Progenitor cell of endocrine pancreas (in vitro differentiated cells): Measurements from ENCODE around the gene CD101. TPM values are rescaled to one million over a fixed set of nuclear protein-coding genes. Genes with fewer than 3 reads are reported as not detected.
A peak's percentile ranks its signal among the peaks of the same experiment; 100 is the strongest.

Experiments used
- DNase-seq: peaks from one replicate; pipeline ENCODE4 v3.0.0; 2021; ENCODE audit warnings: low spot score; ENCODE audit not compliant: unreplicated experiment
- H3K27ac Mint-ChIP-seq: 2 replicates; pipeline ENCODE4 v1.8.0; 2021; ENCODE audit warnings: mild to moderate bottlenecking, moderate library complexity, mixed read lengths
- H3K27me3 Mint-ChIP-seq: 2 replicates; pipeline ENCODE4 v1.8.0; 2021; ENCODE audit warnings: mixed read lengths
- H3K36me3 Mint-ChIP-seq: 2 replicates; pipeline ENCODE4 v1.8.0; 2022; ENCODE audit warnings: mixed read lengths; ENCODE audit not compliant: insufficient read depth
- H3K4me1 Mint-ChIP-seq: 2 replicates; pipeline ENCODE4 v1.8.0; 2021; ENCODE audit warnings: low read depth, mixed read lengths
- H3K4me3 Mint-ChIP-seq: 2 replicates; pipeline ENCODE4 v1.8.0; 2021; ENCODE audit warnings: low read depth, mild to moderate bottlenecking, moderate library complexity, mixed read lengths
- H3K9me3 Mint-ChIP-seq: 2 replicates; pipeline ENCODE4 v1.8.0; 2021; ENCODE audit warnings: low read depth, mixed read lengths
- total RNA-seq: library from RNA; stranded (reverse); gene quantifications from 2 replicates; pipeline ENCODE4 v1.2.1, GENCODE V29; 2021
- TF ChIP-seq, protein P1 (sequence below): fragments of 200-600 bp; sonication (generic); IDR thresholded peaks from one replicate; pipeline ENCODE4 v1.5.0; 2021; ENCODE audit warnings: antibody characterized with exemption, mild to moderate bottlenecking; ENCODE audit not compliant: unreplicated experiment

Gene CD101
- total RNA-seq, 1 donor from 2014 or later: 2.8 TPM

DNA sequence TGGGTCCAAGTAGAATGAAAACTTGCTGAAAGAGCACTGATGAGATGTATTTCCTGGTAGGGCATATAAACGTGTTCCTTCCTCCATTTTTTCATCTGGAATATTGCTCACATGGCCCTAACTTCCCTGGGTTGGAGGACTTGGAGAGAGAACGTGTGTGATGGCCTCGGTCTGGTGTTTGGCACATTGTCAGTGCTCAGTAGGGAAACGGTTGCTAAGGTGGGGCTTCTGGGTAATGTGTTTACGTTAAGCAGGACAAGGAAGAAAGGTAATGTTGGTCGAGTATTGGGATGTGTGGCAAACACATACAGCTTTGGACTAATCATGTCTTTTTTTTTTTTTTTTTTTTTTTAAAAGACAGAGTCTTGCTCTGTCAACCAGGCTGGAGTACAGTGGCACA is 64.8 kb downstream of the CD101 start:
- H3K27me3 Mint-ChIP-seq: no peaks in the 10 kb centered on the region
- peaks cover 7% of the 10 kb centered on the region for H3K4me1 Mint-ChIP-seq
- H3K9me3 Mint-ChIP-seq: no peaks in the 10 kb centered on the region
- no peak overlapping the region for H3K27ac Mint-ChIP-seq
- H3K4me3 Mint-ChIP-seq: no peak overlapping the region
- peaks cover 11% of the 10 kb centered on the region for H3K36me3 Mint-ChIP-seq
- TF ChIP-seq, protein P1, sequence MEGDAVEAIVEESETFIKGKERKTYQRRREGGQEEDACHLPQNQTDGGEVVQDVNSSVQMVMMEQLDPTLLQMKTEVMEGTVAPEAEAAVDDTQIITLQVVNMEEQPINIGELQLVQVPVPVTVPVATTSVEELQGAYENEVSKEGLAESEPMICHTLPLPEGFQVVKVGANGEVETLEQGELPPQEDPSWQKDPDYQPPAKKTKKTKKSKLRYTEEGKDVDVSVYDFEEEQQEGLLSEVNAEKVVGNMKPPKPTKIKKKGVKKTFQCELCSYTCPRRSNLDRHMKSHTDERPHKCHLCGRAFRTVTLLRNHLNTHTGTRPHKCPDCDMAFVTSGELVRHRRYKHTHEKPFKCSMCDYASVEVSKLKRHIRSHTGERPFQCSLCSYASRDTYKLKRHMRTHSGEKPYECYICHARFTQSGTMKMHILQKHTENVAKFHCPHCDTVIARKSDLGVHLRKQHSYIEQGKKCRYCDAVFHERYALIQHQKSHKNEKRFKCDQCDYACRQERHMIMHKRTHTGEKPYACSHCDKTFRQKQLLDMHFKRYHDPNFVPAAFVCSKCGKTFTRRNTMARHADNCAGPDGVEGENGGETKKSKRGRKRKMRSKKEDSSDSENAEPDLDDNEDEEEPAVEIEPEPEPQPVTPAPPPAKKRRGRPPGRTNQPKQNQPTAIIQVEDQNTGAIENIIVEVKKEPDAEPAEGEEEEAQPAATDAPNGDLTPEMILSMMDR: no peak
- DNase-seq: no peak

DNA sequence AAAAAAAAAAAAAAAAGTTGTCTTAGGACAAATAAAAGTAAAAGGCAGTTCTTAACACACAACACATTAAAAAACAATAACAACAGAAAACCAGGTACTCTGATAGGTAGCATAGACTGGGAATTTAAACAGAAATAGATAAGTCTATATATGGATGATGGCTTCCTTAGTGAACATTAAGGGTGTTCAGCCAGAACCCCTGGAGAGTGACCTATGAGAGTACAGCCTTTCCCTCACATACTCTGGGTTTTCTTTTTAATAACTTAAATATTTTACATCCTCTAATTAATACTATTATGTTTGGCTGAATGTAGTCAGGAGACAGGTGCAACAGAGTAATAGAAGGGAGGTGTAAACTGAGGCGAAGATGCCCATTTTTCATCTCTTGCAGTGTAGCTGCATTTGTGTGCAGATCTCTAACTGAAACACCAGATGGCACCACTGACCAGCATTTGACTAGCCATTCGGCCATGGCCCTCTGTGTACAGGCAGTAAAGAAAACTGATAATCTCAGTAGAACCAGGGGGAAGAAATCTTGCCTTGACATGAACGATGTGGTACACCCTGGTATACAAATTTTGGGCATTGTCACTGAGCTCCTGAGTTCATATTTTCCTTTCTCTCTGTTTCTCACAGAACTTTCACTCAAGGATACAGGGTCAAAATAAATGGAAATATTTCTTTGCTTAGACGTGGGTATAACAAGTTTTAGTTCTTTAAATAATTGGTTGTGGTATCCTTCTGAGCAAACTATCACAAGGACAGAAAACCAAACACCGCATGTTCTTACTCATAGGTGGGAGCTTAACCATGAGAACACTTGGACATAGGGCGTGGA is 66.2 kb downstream of the CD101 start:
- Mint-ChIP-seq H3K4me1 (peaks cover 4% of the 10 kb centered on the region), H3K36me3 (peaks cover 14% of the 10 kb centered on the region), H3K27ac (no peak overlapping the region), H3K9me3 (no peaks in the 10 kb centered on the region), H3K27me3 (no peaks in the 10 kb centered on the region), H3K4me3 (no peak overlapping the region)
- DNase-seq: peak; percentile 23
- TF ChIP-seq, protein P1: peak; percentile 89

DNA sequence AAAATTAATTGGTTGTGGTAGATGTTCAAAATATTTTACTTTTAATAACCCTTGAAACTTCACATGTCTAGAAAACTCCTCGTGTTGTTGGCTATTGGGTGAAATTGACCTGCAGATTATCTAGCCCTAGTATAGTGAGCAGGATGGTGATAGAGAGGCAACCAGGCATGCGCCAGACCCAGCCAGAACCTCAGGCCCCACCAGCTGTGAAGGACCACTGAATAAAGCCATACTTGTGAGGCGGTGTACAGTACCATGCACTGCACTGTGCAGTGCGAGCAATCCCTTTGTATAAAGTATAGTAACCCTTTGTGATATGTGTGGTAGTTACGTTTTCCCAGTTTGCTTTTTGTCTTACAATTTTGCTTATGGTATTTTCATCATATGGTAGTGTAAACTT is 67.0 kb downstream of the CD101 start:
- peaks cover 14% of the 10 kb centered on the region for H3K36me3 Mint-ChIP-seq
- peaks cover 4% of the 10 kb centered on the region for H3K4me1 Mint-ChIP-seq
- TF ChIP-seq, protein P1: no peak
- DNase-seq: no peak
- H3K4me3 Mint-ChIP-seq: no peak overlapping the region
- no peaks in the 10 kb centered on the region for H3K9me3 Mint-ChIP-seq
- no peak overlapping the region for H3K27ac Mint-ChIP-seq
- no peaks in the 10 kb centered on the region for H3K27me3 Mint-ChIP-seq

DNA sequence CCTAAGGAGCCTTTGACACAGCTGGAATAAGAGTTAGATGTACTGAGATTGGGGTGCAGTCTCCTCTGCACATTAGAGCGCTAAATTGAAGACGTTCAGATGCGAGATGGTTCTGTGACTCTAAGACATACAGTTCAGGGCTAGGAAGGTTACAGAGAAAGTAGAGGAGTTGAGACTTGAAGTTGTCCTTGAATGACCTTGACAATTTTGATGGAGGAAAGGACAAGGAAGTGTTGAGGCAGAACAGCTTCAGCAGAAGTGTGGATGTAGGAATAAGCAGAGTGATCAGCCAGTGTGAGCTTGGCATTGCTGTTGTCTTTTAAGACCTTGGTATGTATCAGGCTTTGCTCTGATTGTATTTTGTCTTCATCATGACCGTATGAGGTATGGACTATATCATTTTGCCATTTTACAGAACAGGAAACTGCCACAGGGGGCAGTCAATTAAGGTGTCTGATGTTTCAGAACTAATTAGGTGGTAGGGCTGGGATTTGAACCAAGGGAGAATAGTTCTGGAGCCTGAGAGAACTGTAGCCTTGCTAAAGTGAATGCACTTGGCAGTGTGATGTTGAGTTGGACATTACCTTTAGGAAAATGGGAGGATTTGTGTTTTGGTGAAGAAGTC is 67.8 kb downstream of the CD101 start:
- no peak overlapping the region for H3K4me3 Mint-ChIP-seq
- H3K4me1 Mint-ChIP-seq: peaks cover 4% of the 10 kb centered on the region
- H3K27me3 Mint-ChIP-seq: no peaks in the 10 kb centered on the region
- no peak overlapping the region for H3K27ac Mint-ChIP-seq
- no peak for DNase-seq
- TF ChIP-seq, protein P1: no peak
- H3K9me3 Mint-ChIP-seq: no peaks in the 10 kb centered on the region
- H3K36me3 Mint-ChIP-seq: peaks cover 8% of the 10 kb centered on the region

DNA sequence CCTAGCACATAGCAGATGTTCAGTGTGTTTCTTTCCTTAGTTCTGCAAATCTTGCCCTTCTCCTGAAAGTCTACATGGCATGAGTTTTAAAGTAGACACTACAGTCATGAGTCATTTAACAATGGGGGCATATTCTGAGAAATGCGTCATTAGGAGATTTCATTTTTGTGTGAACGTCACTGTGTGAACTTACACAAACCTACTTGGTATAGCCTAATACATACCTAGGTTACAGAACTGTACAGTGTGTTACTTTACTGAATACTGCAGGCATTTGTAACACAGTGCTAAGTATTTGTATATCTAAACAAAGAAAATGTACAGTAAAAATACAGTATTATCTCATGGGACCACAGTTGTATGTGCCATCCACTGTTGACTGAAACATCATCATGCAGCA is 68.6 kb downstream of the CD101 start:
- no peaks in the 10 kb centered on the region for H3K9me3 Mint-ChIP-seq
- no peak overlapping the region for H3K27ac Mint-ChIP-seq
- H3K4me1 Mint-ChIP-seq: peaks cover 3% of the 10 kb centered on the region
- H3K27me3 Mint-ChIP-seq: no peaks in the 10 kb centered on the region
- H3K4me3 Mint-ChIP-seq: no peak overlapping the region
- peaks cover 9% of the 10 kb centered on the region for H3K36me3 Mint-ChIP-seq
- TF ChIP-seq, protein P1: no peak
- no peak for DNase-seq
